HuH-7 (cell line): ENCODE results near the gene ARCN1.
A peak's percentile ranks its signal among the peaks of the same experiment; 100 is the strongest.

Experiments used
- DNase-seq: peaks from one replicate; pipeline ENCODE4 v3.0.0; 2011; ENCODE audit warnings: low spot score

Gene ARCN1

GRCh38 chr11:118572061-118572980, at the start of gene ARCN1:
Gene ARCN1 (plus strand): TSS chr11:118572409. CDS start chr11:118572548, 139 bp downstream.
- DNase-seq, result peak; percentile 76

GRCh38 chr11:118522571-118523072, 49.6 kb upstream of the ARCN1 start:
- peak; percentile 63 for DNase-seq

DNA sequence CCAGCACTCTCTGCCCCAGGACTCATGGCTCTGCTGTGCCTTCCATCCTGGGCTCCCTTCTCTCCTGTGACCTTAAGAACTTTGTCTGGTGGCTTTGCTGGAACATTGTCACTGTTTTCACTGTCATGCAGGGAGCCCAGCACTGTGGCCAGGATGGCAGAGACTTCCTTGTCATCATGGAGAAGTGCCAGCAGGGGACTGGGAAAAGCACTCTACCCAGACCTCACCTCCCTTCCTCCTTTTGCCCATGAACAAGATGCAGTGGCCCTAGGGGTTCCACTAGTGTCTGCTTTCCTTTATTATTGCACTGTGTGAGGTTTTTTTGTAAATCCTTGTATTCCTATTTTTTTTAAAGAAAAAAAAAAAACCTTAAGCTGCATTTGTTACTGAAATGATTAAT, 47.9 kb upstream of the ARCN1 start:
- no peak for DNase-seq

GRCh38 chr11:118524757-118525470, 47.3 kb upstream of the ARCN1 start:
- no peak for DNase-seq

DNA sequence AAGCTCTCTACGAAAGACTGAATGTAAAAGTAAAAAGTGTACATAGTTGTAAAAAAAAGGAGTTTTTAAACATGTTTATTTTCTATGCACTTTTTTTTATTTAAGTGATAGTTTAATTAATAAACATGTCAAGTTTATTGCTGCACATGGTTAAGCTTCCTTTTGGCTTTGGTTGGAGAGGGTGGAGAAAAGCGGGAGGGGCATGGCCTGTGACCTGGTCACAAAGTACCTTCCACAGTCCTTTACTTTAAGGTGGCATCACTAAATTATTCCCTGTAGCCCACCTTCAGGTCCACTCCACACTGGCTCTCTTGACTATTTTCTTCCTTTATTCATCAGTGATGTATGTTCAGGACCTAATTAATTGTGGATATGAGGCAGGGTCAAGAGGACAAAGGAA, 45.5 kb upstream of the ARCN1 start:
- DNase-seq, result no peak

DNA sequence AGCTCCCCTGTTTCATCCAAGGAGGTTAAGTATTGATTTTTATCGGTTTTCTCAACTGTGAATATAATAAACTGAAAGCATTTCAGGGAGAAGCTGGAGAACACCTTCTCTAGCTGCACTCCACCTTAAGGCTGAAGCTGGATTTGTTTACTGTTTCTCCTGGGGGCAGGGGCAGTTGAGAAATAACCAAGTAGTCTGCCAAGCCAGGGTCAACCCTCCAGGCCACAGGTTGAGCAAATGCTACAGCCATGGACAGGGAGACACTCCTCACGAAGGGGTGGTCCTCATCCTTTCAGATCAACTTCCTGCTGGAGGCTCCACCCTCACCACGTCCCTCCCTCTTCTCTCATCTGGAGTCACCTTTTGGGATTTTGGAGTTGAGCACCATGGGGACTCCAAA, 45.1 kb upstream of the ARCN1 start, which contains the start of gene TTC36:
Gene TTC36, plus strand, starts transcription at position 366 of the 400 bp plus-strand sequence. Its CDS starts 21 bp downstream, at position 387.
- no peak for DNase-seq

GRCh38 chr11:118528511-118528910, 43.7 kb upstream of the ARCN1 start:
- no peak for DNase-seq

DNA sequence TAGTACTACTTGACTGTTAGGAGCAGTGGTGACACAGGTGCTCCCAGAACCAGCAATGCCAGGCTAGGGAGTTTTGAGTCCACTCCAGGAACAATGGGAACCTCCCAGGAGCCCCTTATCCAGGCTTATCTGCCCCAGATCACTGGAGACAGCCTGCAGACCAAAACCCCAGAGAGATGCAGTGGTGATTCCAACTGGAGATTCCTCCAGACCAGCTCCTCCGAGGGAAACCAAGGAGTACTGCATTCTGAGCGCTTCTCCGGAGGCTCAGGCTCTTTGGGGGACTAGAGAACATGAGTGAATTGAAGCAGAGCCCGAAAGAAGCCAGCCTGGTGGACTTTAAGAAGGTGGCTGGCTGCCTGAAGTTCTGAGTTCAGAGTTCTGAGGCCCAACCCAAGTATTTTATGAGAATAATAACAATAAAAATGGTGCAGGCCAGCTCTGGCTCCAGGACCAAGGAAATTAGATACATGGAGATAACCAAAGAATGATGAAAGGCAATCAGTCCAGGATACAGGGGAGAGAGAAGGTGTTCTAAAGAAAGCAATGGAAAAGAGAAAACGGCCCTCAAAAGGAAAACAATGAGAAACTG, 42.5 kb upstream of the ARCN1 start:
- DNase-seq, result no peak

DNA sequence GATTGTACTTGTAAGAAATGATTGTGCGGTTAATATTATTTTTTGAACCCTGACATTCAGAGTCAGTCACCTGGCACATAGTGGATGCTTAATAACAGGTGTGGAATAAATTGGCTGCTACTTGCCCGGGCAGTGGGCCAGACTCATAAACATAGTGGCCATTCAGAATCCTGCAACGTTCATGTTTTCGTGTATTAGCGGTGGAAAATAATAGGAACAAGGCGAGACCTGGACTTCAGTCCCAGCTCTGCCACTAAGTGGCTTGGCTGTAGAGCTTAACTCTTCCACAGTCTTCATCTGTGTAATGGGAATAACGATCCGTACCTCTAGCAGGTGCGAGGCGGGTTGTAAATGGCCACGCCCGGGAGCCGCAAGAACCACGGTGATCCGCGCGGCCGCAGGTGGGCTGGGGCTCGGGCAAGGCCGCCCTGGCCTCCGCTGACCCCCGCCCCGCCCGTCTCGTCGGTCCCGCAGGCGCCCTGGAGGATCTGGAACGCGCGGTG, 42.0 kb upstream of the ARCN1 start:
- DNase-seq, result no peak

GRCh38 chr11:118530683-118531596, 41.3 kb upstream of the ARCN1 start, which contains the start of gene TMEM25:
Gene TMEM25 (plus strand): TSS chr11:118531192. CDS start chr11:118531802, 610 bp downstream.
- peak; percentile 91 for DNase-seq

GRCh38 chr11:118531597-118532084, 40.6 kb upstream of the ARCN1 start:
- DNase-seq, result no peak

DNA sequence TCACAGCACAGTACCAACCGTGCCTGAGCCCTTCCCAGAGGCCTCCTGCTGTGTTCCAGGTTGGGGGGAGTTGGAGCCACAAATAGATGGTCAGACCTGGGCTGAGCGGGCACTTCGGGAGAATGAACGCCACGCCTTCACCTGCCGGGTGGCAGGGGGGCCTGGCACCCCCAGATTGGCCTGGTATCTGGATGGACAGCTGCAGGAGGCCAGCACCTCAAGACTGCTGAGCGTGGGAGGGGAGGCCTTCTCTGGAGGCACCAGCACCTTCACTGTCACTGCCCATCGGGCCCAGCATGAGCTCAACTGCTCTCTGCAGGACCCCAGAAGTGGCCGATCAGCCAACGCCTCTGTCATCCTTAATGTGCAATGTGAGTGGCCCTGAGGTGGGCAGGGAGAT, 40.1 kb upstream of the ARCN1 start:
- DNase-seq, result no peak

GRCh38 chr11:118532852-118533768, 39.1 kb upstream of the ARCN1 start:
- no peak for DNase-seq

- DNase-seq, result peak; percentile 55
These were observed 38.2 kb upstream of the ARCN1 start for GRCh38 chr11:118533769-118534729.

DNA sequence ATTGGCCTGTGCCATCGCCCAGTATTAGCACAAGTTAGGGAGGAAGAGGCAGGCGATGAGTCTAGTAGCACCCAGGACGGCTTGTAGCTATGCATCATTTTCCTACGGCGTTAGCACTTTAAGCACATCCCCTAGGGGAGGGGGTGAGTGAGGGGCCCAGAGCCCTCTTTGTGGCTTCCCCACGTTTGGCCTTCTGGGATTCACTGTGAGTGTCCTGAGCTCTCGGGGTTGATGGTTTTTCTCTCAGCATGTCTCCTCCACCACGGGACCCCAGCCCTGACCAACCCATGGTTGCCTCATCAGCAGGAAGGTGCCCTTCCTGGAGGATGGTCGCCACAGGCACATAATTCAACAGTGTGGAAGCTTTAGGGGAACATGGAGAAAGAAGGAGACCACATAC, 36.9 kb upstream of the ARCN1 start:
- DNase-seq, result no peak

- DNase-seq, result no peak
These were observed 35.5 kb upstream of the ARCN1 start for GRCh38 chr11:118536726-118537125.

DNA sequence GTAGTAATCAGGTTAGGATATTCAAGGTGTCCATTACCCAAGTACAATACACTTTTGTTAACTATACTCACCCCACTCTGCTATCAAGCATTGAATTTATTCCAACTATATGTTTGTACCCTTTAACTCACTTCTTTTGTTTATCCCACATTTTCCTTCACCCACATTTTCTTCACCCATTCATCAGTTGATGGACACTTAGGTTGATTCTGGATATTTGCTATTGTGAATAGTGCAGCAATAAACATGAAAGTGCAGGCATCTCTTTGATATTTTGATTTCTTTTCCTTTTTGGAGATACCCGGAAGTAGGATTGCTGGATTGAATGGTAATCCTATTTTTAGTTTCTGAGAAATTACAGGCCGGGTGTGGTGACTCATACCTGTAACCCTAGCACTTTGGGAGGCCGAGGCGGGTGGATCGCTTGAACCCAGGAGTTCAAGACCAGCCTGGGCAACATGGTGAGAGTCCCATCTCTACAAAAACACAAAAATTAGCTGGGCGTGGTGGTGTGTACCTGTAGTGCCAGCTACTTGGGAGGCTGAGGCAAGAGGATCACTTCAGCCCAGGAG, 34.7 kb upstream of the ARCN1 start:
- DNase-seq, result no peak

- DNase-seq, result no peak
These were observed 28.1 kb upstream of the ARCN1 start for GRCh38 chr11:118544010-118544646.
